Neural progenitor cell (in vitro differentiated cells): ENCODE results near the gene IRX5. TPM values are rescaled to one million over a fixed set of nuclear protein-coding genes. Genes with fewer than 3 reads are reported as not detected.

ENCODE experiments used
- DNase-seq: peaks from one replicate; pipeline ENCODE4 v3.0.0-alpha.2; 2016; ENCODE audit warnings: low spot score
- H2AFZ ChIP-seq: fragments of 200-600 bp; sonication (generic); replicated peaks from 2 replicates; pipeline ENCODE4 v1.6.1; 2016; ENCODE audit warnings: antibody characterized with exemption
- H3F3A ChIP-seq: fragments of 200-600 bp; sonication (generic); 2 replicates; pipeline ENCODE4 v1.6.1; 2016; ENCODE audit warnings: antibody characterized with exemption, low read depth
- H3K27ac ChIP-seq: fragments of 200-600 bp; sonication (generic); 2 replicates; pipeline ENCODE4 v1.5.1; 2016; ENCODE audit warnings: mild to moderate bottlenecking
- H3K27me3 ChIP-seq: fragments of 200-600 bp; sonication (generic); 2 replicates; pipeline ENCODE4 v1.6.1; 2016; ENCODE audit warnings: mild to moderate bottlenecking, moderate library complexity
- H3K36me3 ChIP-seq: fragments of 200-600 bp; sonication (generic); 2 replicates; pipeline ENCODE4 v1.5.1; 2016
- H3K4me1 ChIP-seq: fragments of 200-600 bp; sonication (generic); 2 replicates; pipeline ENCODE4 v1.6.1; 2016; ENCODE audit warnings: mixed run types
- H3K4me2 ChIP-seq: fragments of 200-600 bp; sonication (generic); 2 replicates; pipeline ENCODE4 v1.6.1; 2016
- H3K4me3 ChIP-seq: fragments of 200-600 bp; sonication (generic); 2 replicates; pipeline ENCODE4 v1.5.1; 2016
- H3K79me2 ChIP-seq: fragments of 200-600 bp; sonication (generic); 2 replicates; pipeline ENCODE4 v1.6.1; 2016; ENCODE audit warnings: low read depth
- H3K9ac ChIP-seq: fragments of 200-600 bp; sonication (generic); 2 replicates; pipeline ENCODE4 v1.6.1; 2016
- H3K9me3 ChIP-seq: fragments of 200-600 bp; sonication (generic); 2 replicates; pipeline ENCODE4 v1.5.1; 2016; ENCODE audit warnings: low read depth
- H4K20me1 ChIP-seq: fragments of 200-600 bp; sonication (generic); 2 replicates; pipeline ENCODE4 v1.6.1; 2016; ENCODE audit warnings: low read depth
- H3K27ac Mint-ChIP-seq: 3 replicates; pipeline ENCODE4 v1.8.0; 2021; ENCODE audit warnings: mixed read lengths
- H3K27me3 Mint-ChIP-seq: 2 replicates; pipeline ENCODE4 v1.8.0; 2022; ENCODE audit warnings: low read depth, mild to moderate bottlenecking, inconsistent platforms, moderate library complexity, mixed read lengths; ENCODE audit not compliant: insufficient read depth
- H3K36me3 Mint-ChIP-seq: 3 replicates; pipeline ENCODE4 v1.8.0; 2021; ENCODE audit warnings: mixed read lengths
- H3K4me1 Mint-ChIP-seq: 3 replicates; pipeline ENCODE4 v1.8.0; 2021; ENCODE audit warnings: mixed read lengths
- H3K4me3 Mint-ChIP-seq: 3 replicates; pipeline ENCODE4 v1.8.0; 2021; ENCODE audit warnings: mild to moderate bottlenecking, moderate library complexity, mixed read lengths
- H3K9me3 Mint-ChIP-seq: 3 replicates; pipeline ENCODE4 v1.8.0; 2020; ENCODE audit warnings: mixed read lengths
- CTCF ChIP-seq: fragments of 200-600 bp; sonication (generic); IDR thresholded peaks from 2 replicates; pipeline ENCODE4 v1.5.1; 2017; ENCODE audit warnings: antibody characterized with exemption, mild to moderate bottlenecking
- EZH2 ChIP-seq: fragments of 200-600 bp; sonication (generic); IDR thresholded peaks from 2 replicates; pipeline ENCODE4 v1.6.1; 2017; ENCODE audit warnings: antibody characterized with exemption, mild to moderate bottlenecking, moderate library complexity
- EZH2phosphoT487 ChIP-seq: fragments of 200-600 bp; sonication (generic); IDR thresholded peaks from 2 replicates; pipeline ENCODE4 v1.6.1; 2017; ENCODE audit warnings: antibody characterized with exemption
- total RNA-seq: library from RNA; depleted of rRNA; stranded (reverse); fragments of >200 nt; gene quantifications from 2 replicates; pipeline ENCODE4 v1.2.3, GENCODE V29; 2015; ENCODE audit warnings: low replicate concordance

IRX5 gene
- total RNA-seq, 1 donor from 2014 or later = 1.6 TPM

GRCh38 chr16:54923988-54924387, 6.7 kb upstream of the IRX5 start:
- H3K79me2 ChIP-seq = peaks cover 36% of the 10 kb centered on the region
- no peaks in the 10 kb centered on the region for H3K9me3 ChIP-seq
- no peak overlapping the region for H3K27ac ChIP-seq
- H3K4me1 ChIP-seq = peaks cover 20% of the 10 kb centered on the region
- DNase-seq = no peak
- no peak overlapping the region for H3K4me2 ChIP-seq
- no peak overlapping the region for H2AFZ ChIP-seq
- H3K4me1 Mint-ChIP-seq = peaks cover 30% of the 10 kb centered on the region
- no peaks in the 10 kb centered on the region for H3K36me3 Mint-ChIP-seq
- H3K27ac Mint-ChIP-seq = no peak overlapping the region
- peaks cover 29% of the 10 kb centered on the region for H4K20me1 ChIP-seq
- no peak overlapping the region for H3K9ac ChIP-seq
- peaks cover 2% of the 10 kb centered on the region for H3K36me3 ChIP-seq
- peaks cover 5% of the 10 kb centered on the region for H3F3A ChIP-seq
- H3K9me3 Mint-ChIP-seq = no peaks in the 10 kb centered on the region
- H3K27me3 ChIP-seq = peaks cover 24% of the 10 kb centered on the region
- no peaks in the 10 kb centered on the region for H3K27me3 Mint-ChIP-seq
- H3K4me3 ChIP-seq = no peak overlapping the region
- no peak overlapping the region for H3K4me3 Mint-ChIP-seq
- TF ChIP-seq EZH2phosphoT487 (no peak), EZH2 (no peak), CTCF (no peak)

GRCh38 chr16:54926166-54926838, 4.4 kb upstream of the IRX5 start:
- H3K4me3 ChIP-seq = no peak overlapping the region
- no peak overlapping the region for H3K9ac ChIP-seq
- peak overlapping the region; percentile 92 for H3K4me3 Mint-ChIP-seq

GRCh38 chr16:54927125-54928015, 3.3 kb upstream of the IRX5 start:
- H3K4me2 ChIP-seq = peak overlapping the region; percentile 71
- peaks cover 31% of the 10 kb centered on the region for H3F3A ChIP-seq

More at GRCh38 chr16:54926166-54926838, 4.4 kb upstream of the IRX5 start:
- Mint-ChIP-seq H3K4me1 (peaks cover 30% of the 10 kb centered on the region), H3K27me3 (peaks cover 7% of the 10 kb centered on the region), H3K27ac (no peak overlapping the region), H3K36me3 (no peaks in the 10 kb centered on the region), H3K9me3 (no peaks in the 10 kb centered on the region)
- no peaks in the 10 kb centered on the region for H3K36me3 ChIP-seq
- DNase-seq = no peak
- H3K4me2 ChIP-seq = peak overlapping the region; percentile 71
- peaks cover 26% of the 10 kb centered on the region for H3K27me3 ChIP-seq
- TF ChIP-seq EZH2 (no peak), CTCF (no peak), EZH2phosphoT487 (no peak)
- H3K79me2 ChIP-seq = peaks cover 36% of the 10 kb centered on the region
- no peaks in the 10 kb centered on the region for H3K9me3 ChIP-seq
- H3K4me1 ChIP-seq = peaks cover 20% of the 10 kb centered on the region
- H3F3A ChIP-seq = peaks cover 24% of the 10 kb centered on the region
- H3K27ac ChIP-seq = no peak overlapping the region
- peaks cover 29% of the 10 kb centered on the region for H4K20me1 ChIP-seq
- H2AFZ ChIP-seq = no peak overlapping the region

More at GRCh38 chr16:54927125-54928015, 3.3 kb upstream of the IRX5 start:
- no peak overlapping the region for H2AFZ ChIP-seq
- no peaks in the 10 kb centered on the region for H3K9me3 ChIP-seq
- no peak overlapping the region for H3K9ac ChIP-seq
- Mint-ChIP-seq H3K27ac (peak overlapping the region; percentile 97), H3K27me3 (peaks cover 13% of the 10 kb centered on the region), H3K4me1 (peaks cover 30% of the 10 kb centered on the region), H3K9me3 (no peaks in the 10 kb centered on the region), H3K36me3 (peaks cover under 1% of the 10 kb centered on the region), H3K4me3 (peak overlapping the region; percentile 92)
- no peaks in the 10 kb centered on the region for H3K36me3 ChIP-seq
- TF ChIP-seq EZH2phosphoT487 (no peak), CTCF (no peak), EZH2 (no peak)
- peak overlapping the region; percentile 79 for H3K4me3 ChIP-seq
- H3K4me1 ChIP-seq = peaks cover 27% of the 10 kb centered on the region
- DNase-seq = no peak
- peaks cover 36% of the 10 kb centered on the region for H3K27me3 ChIP-seq
- peaks cover 38% of the 10 kb centered on the region for H4K20me1 ChIP-seq
- peaks cover 41% of the 10 kb centered on the region for H3K79me2 ChIP-seq
- no peak overlapping the region for H3K27ac ChIP-seq
